OCI-LY7 (cell line): ENCODE data around the gene NRF1. TPM values are rescaled to one million over a fixed set of nuclear protein-coding genes. Genes with fewer than 3 reads are reported as not detected.

Source experiments
- BruUV-seq: library from RNA; stranded (reverse); fragments of 400-500 nt; replicated peaks from 2 replicates; lab custom pipeline; 2021; lab: Mats Ljungman, UMichigan
- CTCF ChIA-PET: fragments of 300-600 bp; sonication (Branson Sonifier 250); formaldehyde crosslinking; loops from one replicate; lab custom pipeline; 2022; ENCODE audit warnings: antibody characterized with exemption; ENCODE audit not compliant: unreplicated experiment; lab: Charles Lee
- POLR2A ChIA-PET: fragments of 300-600 bp; sonication (Branson Sonifier 250); formaldehyde crosslinking; loops from one replicate; lab custom pipeline; 2022; ENCODE audit warnings: antibody characterized with exemption; lab: Charles Lee
- DNase-seq: peaks from one replicate; pipeline ENCODE4 v3.0.0-alpha.2; 2015; ENCODE audit warnings: low spot score
- H2AFZ ChIP-seq: fragments of 200-600 bp; sonication (generic), shearing (Covaris generic); 2 replicates; pipeline ENCODE4 v1.6.1; 2014; ENCODE audit warnings: mild to moderate bottlenecking, antibody characterized with exemption, low read length, moderate library complexity
- H3K27ac ChIP-seq: fragments of 200-600 bp; sonication (generic); 2 replicates; pipeline ENCODE4 v1.5.1; 2014; ENCODE audit warnings: mixed run types, low read depth, mild to moderate bottlenecking, moderate library complexity, low read length, inconsistent platforms; ENCODE audit not compliant: poor library complexity, severe bottlenecking
- H3K36me3 ChIP-seq: fragments of 200-600 bp; sonication (generic); 2 replicates; pipeline ENCODE4 v1.6.1; 2014; ENCODE audit warnings: mild to moderate bottlenecking, antibody characterized with exemption, low read length, moderate library complexity, mixed read lengths; ENCODE audit not compliant: insufficient read depth
- H3K4me1 ChIP-seq: fragments of 200-600 bp; sonication (generic); 2 replicates; pipeline ENCODE4 v1.5.1; 2014; ENCODE audit warnings: mild to moderate bottlenecking, low read length; ENCODE audit not compliant: insufficient read depth, poor library complexity, severe bottlenecking
- H3K4me2 ChIP-seq: fragments of 200-600 bp; sonication (generic); 2 replicates; pipeline ENCODE4 v1.6.1; 2014; ENCODE audit warnings: mild to moderate bottlenecking, low read length
- H3K4me3 ChIP-seq: fragments of 200-600 bp; sonication (generic); 2 replicates; pipeline ENCODE4 v1.5.1; 2014; ENCODE audit warnings: mild to moderate bottlenecking, low read depth, low read length; ENCODE audit not compliant: poor library complexity, severe bottlenecking
- H3K79me2 ChIP-seq: fragments of 200-600 bp; sonication (generic); 2 replicates; pipeline ENCODE4 v1.6.1; 2016; ENCODE audit warnings: low read depth, mild to moderate bottlenecking, low read length, moderate library complexity, mixed read lengths; ENCODE audit not compliant: insufficient read depth
- H3K9me2 ChIP-seq: fragments of 200-600 bp; sonication (generic); 2 replicates; pipeline ENCODE4 v1.6.1; 2016; ENCODE audit warnings: mild to moderate bottlenecking, low read length, mixed read lengths; ENCODE audit not compliant: insufficient read depth
- H3K9me3 ChIP-seq: fragments of 200-600 bp; sonication (generic); 2 replicates; pipeline ENCODE4 v1.6.1; 2014; ENCODE audit warnings: mild to moderate bottlenecking, mixed run types, low read length, mixed read lengths
- H4K20me1 ChIP-seq: fragments of 200-600 bp; sonication (generic); 2 replicates; pipeline ENCODE4 v1.6.1; 2014; ENCODE audit warnings: mild to moderate bottlenecking, antibody characterized with exemption, low read length, moderate library complexity, mixed read lengths; ENCODE audit not compliant: insufficient read depth
- CTCF ChIP-seq: fragments of 200-600 bp; sonication (generic); conservative IDR thresholded peaks from 2 replicates; pipeline ENCODE4 v1.5.1; 2014; ENCODE audit warnings: mild to moderate bottlenecking, antibody characterized with exemption, low read length, moderate library complexity, mixed read lengths
- EZH2phosphoT487 ChIP-seq: fragments of 200-600 bp; sonication (generic); IDR thresholded peaks from 2 replicates; pipeline ENCODE4 v1.6.1; 2018; ENCODE audit warnings: low read depth, borderline replicate concordance, mild to moderate bottlenecking, mixed run types, antibody characterized with exemption, low read length, moderate library complexity, mixed read lengths
- intact Hi-C: fragments of 100-400 bp; cut with micrococcal nuclease; formaldehyde crosslinking; loops from one replicate; pipeline ENCODE4 v1.10.0; 2022; ENCODE audit not compliant: unreplicated experiment
- total RNA-seq, 2 experiments: library from RNA; depleted of rRNA in 1 of 2; stranded (reverse); fragments of >200 nt in 1 of 2; shearing (Covaris generic) in 1 of 2; gene quantifications; 2 replicates each; pipeline ENCODE4 v1.2.3, GENCODE V29; 2014 to 2022

NRF1 gene
- total RNA-seq, 2 experiments from 2014 or later, result 26.5 to 26.9 TPM

- H3K4me2 ChIP-seq, result no peak overlapping the region
- H3K36me3 ChIP-seq, result peaks cover 40% of the 10 kb centered on the region
- no peaks in the 10 kb centered on the region for H4K20me1 ChIP-seq
- H3K27ac ChIP-seq, result no peak overlapping the region
- no peaks in the 10 kb centered on the region for H3K79me2 ChIP-seq
- no peaks in the 10 kb centered on the region for H3K4me1 ChIP-seq
- ChIA-PET CTCF (no interaction called here), POLR2A (interaction anchor here (0.6 kb wide), 1 partner anchor 300 kb away, joined by 4 read pairs; no protein-coding TSS in a partner anchor)
- intact Hi-C loops, result no loop called here
- H3K4me3 ChIP-seq, result no peak overlapping the region
- no peaks in the 10 kb centered on the region for H3K9me3 ChIP-seq
- no peak overlapping the region for H2AFZ ChIP-seq
- TF ChIP-seq EZH2phosphoT487, result no peak
- no peak for DNase-seq
- H3K9me2 ChIP-seq, result no peaks in the 10 kb centered on the region
- no TSS peak for BruUV-seq
These were observed 135.5 kb downstream of the NRF1 start for GRCh38 chr7:129746857-129747529.

GRCh38 chr7:129748356-129749109 is 137.0 kb downstream of the NRF1 start:
- Histone ChIP-seq H3K9me3 (no peaks in the 10 kb centered on the region), H3K79me2 (no peaks in the 10 kb centered on the region), H2AFZ (no peak overlapping the region), H3K4me2 (no peak overlapping the region), H3K27ac (no peak overlapping the region), H3K36me3 (peaks cover 36% of the 10 kb centered on the region), H3K9me2 (no peaks in the 10 kb centered on the region), H4K20me1 (no peaks in the 10 kb centered on the region), H3K4me1 (no peaks in the 10 kb centered on the region), H3K4me3 (no peak overlapping the region)
- no peak for TF ChIP-seq CTCF
- no peak for TF ChIP-seq EZH2phosphoT487
- no peak for DNase-seq
- ChIA-PET CTCF (no interaction called here), POLR2A (no interaction called here)
- BruUV-seq, result no TSS peak
- intact Hi-C loops, result no loop called here

- H3K9me2 ChIP-seq, result no peaks in the 10 kb centered on the region
- intact Hi-C loops, result no loop called here
- H3K9me3 ChIP-seq, result no peaks in the 10 kb centered on the region
- H4K20me1 ChIP-seq, result no peaks in the 10 kb centered on the region
- peaks cover 30% of the 10 kb centered on the region for H3K36me3 ChIP-seq
- H3K79me2 ChIP-seq, result no peaks in the 10 kb centered on the region
- H3K4me2 ChIP-seq, result no peak overlapping the region
- BruUV-seq, result no TSS peak
- ChIA-PET POLR2A (interaction anchor here (1.0 kb wide), 1 partner anchor 11 kb away, joined by 3 read pairs; no protein-coding TSS in a partner anchor), CTCF (no interaction called here)
- H2AFZ ChIP-seq, result no peak overlapping the region
- H3K4me3 ChIP-seq, result no peak overlapping the region
- DNase-seq, result no peak
- no peak for TF ChIP-seq CTCF
- TF ChIP-seq EZH2phosphoT487, result no peak
- no peak overlapping the region for H3K27ac ChIP-seq
- H3K4me1 ChIP-seq, result no peaks in the 10 kb centered on the region
These were observed 138.6 kb downstream of the NRF1 start for GRCh38 chr7:129750091-129750490.
